ENCODE results near the gene ZNF2. TPM values are rescaled to one million over a fixed set of nuclear protein-coding genes. Genes with fewer than 3 reads are reported as not detected.
A peak's percentile ranks its signal among the peaks of the same experiment; 100 is the strongest.

ZNF2 gene
- total and polyA plus RNA-seq, 2 of the 13 experiments (the other 11 are each of a cell fraction or from before 2014, with no cell fraction given): 4.3 to 6.1 TPM

- peak; percentile 84 for TF ChIP-seq ZHX2 (IDR thresholded peaks at IDR 0.05; ENCODE audit: low read depth)
- 0 out of 2 replicates have a peak, but pooled peaks have one; percentile 70 for TF ChIP-seq ZHX2 (CRISPR knock-in tag; IDR thresholded peaks at IDR 0.05; ENCODE audit: borderline replicate concordance)
- peak; percentile 94; the same call in 1 of the 2 replicates for TF ChIP-seq ZNF235 (CRISPR knock-in tag; IDR thresholded peaks at IDR 0.05; ENCODE audit: borderline replicate concordance)
- TF ChIP-seq ZNF512 (CRISPR knock-in tag; IDR thresholded peaks at IDR 0.05): no peak; the same call in 1 of the 2 replicates
- TF ChIP-seq ZSCAN22 (CRISPR knock-in tag; IDR thresholded peaks at IDR 0.05): no peak; the same call in 1 of the 2 replicates
- TF ChIP-seq THAP9 (CRISPR knock-in tag; IDR thresholded peaks at IDR 0.05; ENCODE audit: borderline replicate concordance): peak; percentile 80
- TF ChIP-seq ZNF543 (CRISPR knock-in tag; IDR thresholded peaks at IDR 0.05): peak; percentile 99
- TF ChIP-seq, protein P1, sequence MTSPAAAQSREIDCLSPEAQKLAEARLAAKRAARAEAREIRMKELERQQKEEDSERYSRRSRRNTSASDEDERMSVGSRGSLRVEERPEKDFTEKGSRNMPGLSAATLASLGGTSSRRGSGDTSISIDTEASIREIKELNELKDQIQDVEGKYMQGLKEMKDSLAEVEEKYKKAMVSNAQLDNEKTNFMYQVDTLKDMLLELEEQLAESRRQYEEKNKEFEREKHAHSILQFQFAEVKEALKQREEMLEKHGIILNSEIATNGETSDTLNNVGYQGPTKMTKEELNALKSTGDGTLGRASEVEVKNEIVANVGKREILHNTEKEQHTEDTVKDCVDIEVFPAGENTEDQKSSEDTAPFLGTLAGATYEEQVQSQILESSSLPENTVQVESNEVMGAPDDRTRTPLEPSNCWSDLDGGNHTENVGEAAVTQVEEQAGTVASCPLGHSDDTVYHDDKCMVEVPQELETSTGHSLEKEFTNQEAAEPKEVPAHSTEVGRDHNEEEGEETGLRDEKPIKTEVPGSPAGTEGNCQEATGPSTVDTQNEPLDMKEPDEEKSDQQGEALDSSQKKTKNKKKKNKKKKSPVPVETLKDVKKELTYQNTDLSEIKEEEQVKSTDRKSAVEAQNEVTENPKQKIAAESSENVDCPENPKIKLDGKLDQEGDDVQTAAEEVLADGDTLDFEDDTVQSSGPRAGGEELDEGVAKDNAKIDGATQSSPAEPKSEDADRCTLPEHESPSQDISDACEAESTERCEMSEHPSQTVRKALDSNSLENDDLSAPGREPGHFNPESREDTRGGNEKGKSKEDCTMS (CRISPR knock-in tag; conservative IDR thresholded peaks at IDR 0.05): no peak
- TF ChIP-seq SRSF9 (IDR thresholded peaks at IDR 0.05; ENCODE audit: borderline replicate concordance, insufficient read depth, low read depth, low read length, poor library complexity, severe bottlenecking): no peak
- no peak; the same call in 1 of the 2 replicates for TF ChIP-seq ZKSCAN1 (IDR thresholded peaks at IDR 0.05; ENCODE audit: low read length)
- 0 out of 2 replicates have a peak, but pooled peaks have one; percentile 15 for TF ChIP-seq ZNF317 (CRISPR knock-in tag; IDR thresholded peaks at IDR 0.05)
- no peak for TF ChIP-seq NR2F6 (IDR thresholded peaks at IDR 0.05)
- TF ChIP-seq NR2F6 (CRISPR knock-in tag; IDR thresholded peaks at IDR 0.05): no peak
These were observed 44.0 kb upstream of the ZNF2 start, which contains the start of gene MRPS5 (continued) for GRCh38 chr2:95121407-95122196.

Data from HepG2 (cell line).